ENCODE results near the gene CLDN5. TPM values are rescaled to one million over a fixed set of nuclear protein-coding genes. Genes with fewer than 3 reads are reported as not detected.
A peak's percentile ranks its signal among the peaks of the same experiment; 100 is the strongest.

The CLDN5 gene
- total RNA-seq, 1 donor from 2014 or later: 213 TPM

GRCh38 chr22:19520566-19521305, 3.5 kb downstream of the CLDN5 start:
- Histone ChIP-seq H3K27ac (peak overlapping the region; percentile 91), H3K4me1 (peaks cover 17% of the 10 kb centered on the region), H3K27me3 (ENCODE audit: low read depth) (peaks cover 37% of the 10 kb centered on the region), H3K9me3 (no peaks in the 10 kb centered on the region), H3K36me3 (no peaks in the 10 kb centered on the region), H3K4me3 (peak overlapping the region; percentile 61)
- no peak for ATAC-seq
- no peak for DNase-seq
- intact Hi-C loops (cut with DNase I): no loop called here
- TF ChIP-seq, protein P1, sequence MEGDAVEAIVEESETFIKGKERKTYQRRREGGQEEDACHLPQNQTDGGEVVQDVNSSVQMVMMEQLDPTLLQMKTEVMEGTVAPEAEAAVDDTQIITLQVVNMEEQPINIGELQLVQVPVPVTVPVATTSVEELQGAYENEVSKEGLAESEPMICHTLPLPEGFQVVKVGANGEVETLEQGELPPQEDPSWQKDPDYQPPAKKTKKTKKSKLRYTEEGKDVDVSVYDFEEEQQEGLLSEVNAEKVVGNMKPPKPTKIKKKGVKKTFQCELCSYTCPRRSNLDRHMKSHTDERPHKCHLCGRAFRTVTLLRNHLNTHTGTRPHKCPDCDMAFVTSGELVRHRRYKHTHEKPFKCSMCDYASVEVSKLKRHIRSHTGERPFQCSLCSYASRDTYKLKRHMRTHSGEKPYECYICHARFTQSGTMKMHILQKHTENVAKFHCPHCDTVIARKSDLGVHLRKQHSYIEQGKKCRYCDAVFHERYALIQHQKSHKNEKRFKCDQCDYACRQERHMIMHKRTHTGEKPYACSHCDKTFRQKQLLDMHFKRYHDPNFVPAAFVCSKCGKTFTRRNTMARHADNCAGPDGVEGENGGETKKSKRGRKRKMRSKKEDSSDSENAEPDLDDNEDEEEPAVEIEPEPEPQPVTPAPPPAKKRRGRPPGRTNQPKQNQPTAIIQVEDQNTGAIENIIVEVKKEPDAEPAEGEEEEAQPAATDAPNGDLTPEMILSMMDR (IDR thresholded peaks at IDR 0.05): no peak

- Histone ChIP-seq H3K36me3 (no peaks in the 10 kb centered on the region), H3K27me3 (ENCODE audit: low read depth) (peaks cover 30% of the 10 kb centered on the region), H3K4me1 (peaks cover 13% of the 10 kb centered on the region), H3K4me3 (peak overlapping the region; percentile 61), H3K9me3 (no peaks in the 10 kb centered on the region), H3K27ac (peak overlapping the region; percentile 91)
- TF ChIP-seq, protein P1 (IDR thresholded peaks at IDR 0.05): no peak
- no peak for ATAC-seq
- no peak for DNase-seq
- intact Hi-C loops (cut with DNase I): no loop called here
These were observed 4.2 kb downstream of the CLDN5 start for GRCh38 chr22:19520007-19520406.

GRCh38 chr22:19519041-19519926, 4.9 kb downstream of the CLDN5 start:
- TF ChIP-seq, protein P1 (IDR thresholded peaks at IDR 0.05): no peak
- Histone ChIP-seq H3K4me1 (peaks cover 9% of the 10 kb centered on the region), H3K36me3 (no peaks in the 10 kb centered on the region), H3K27me3 (ENCODE audit: low read depth) (peaks cover 23% of the 10 kb centered on the region), H3K4me3 (no peak overlapping the region), H3K9me3 (no peaks in the 10 kb centered on the region), H3K27ac (no peak overlapping the region)
- ATAC-seq (no peak), DNase-seq (no peak)
- intact Hi-C loops (cut with DNase I): no loop called here

- Histone ChIP-seq H3K4me1 (peaks cover 3% of the 10 kb centered on the region), H3K36me3 (no peaks in the 10 kb centered on the region), H3K27me3 (ENCODE audit: low read depth) (peaks cover 16% of the 10 kb centered on the region), H3K27ac (no peak overlapping the region), H3K9me3 (no peaks in the 10 kb centered on the region), H3K4me3 (no peak overlapping the region)
- DNase-seq (no peak), ATAC-seq (no peak)
- TF ChIP-seq, protein P1 (IDR thresholded peaks at IDR 0.05): no peak
- intact Hi-C loops (cut with DNase I): no loop called here
These were observed 5.6 kb downstream of the CLDN5 start for GRCh38 chr22:19518635-19519034.

DNA sequence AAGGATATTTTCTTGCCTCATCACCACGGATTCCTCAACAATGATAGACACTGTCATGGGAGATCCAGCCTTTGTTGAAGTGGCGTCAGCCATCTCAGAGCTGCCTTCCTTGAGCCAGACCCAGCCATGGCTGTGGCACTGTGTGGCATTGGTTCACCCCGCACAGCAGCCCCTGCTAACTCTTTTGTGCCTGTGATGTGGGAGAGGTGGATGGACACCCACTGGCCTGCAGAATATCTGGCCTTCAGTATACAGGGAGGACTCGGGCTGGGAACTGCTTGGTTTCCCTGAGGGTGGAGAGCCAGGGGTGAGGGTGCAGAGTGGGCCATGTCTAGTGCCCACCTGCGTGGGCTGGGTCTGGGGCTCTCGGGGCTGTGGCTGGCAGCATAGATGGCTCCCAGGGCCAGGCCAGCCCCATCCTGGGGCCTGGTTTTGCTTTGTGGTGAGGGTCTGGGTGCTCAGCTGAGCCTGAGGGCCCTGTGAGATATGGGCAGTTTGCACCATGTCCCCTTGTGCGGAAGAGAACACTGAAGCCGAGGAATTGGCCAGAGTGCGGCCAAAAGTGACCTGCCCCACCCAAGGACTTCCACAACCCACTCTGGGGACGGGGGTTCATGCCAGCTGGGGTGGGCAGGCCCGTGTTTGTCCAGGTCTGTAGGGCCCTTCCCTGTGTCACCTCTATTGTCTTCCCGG, 6.1 kb downstream of the CLDN5 start:
- H3K27ac ChIP-seq: no peak overlapping the region
- no peaks in the 10 kb centered on the region for H3K36me3 ChIP-seq
- H3K9me3 ChIP-seq: no peaks in the 10 kb centered on the region
- intact Hi-C loops (cut with DNase I): no loop called here
- no peaks in the 10 kb centered on the region for H3K4me1 ChIP-seq
- TF ChIP-seq, protein P1 (IDR thresholded peaks at IDR 0.05): no peak
- ATAC-seq (no peak), DNase-seq (no peak)
- no peak overlapping the region for H3K4me3 ChIP-seq
- peaks cover 10% of the 10 kb centered on the region for H3K27me3 ChIP-seq (ENCODE audit: low read depth)

Data from lower lobe of right lung (tissue), 2 donors.